Memory B cell (primary cell): ENCODE results near the gene SHROOM2.

ENCODE experiments used
- ATAC-seq: fragments of 150-1000 bp; cut with Tn5 transposase; 2 replicates; pipeline ENCODE4 v1.10.0; 2021; ENCODE audit warnings: low read depth, mild to moderate bottlenecking, moderate library complexity
- DNase-seq, 2 donors: peaks; one replicate each; pipeline ENCODE4 v3.0.0; 2022; ENCODE audit warnings: low spot score in 2 of 2
- H3K27ac Mint-ChIP-seq: one replicate; pipeline ENCODE4 v1.8.0; 2022; ENCODE audit warnings: mild to moderate bottlenecking, moderate library complexity, mixed read lengths
- H3K27me3 Mint-ChIP-seq: one replicate; pipeline ENCODE4 v1.8.0; 2022; ENCODE audit warnings: mixed read lengths
- H3K36me3 Mint-ChIP-seq: one replicate; pipeline ENCODE4 v1.8.0; 2022; ENCODE audit warnings: mild to moderate bottlenecking, mixed read lengths
- H3K4me1 Mint-ChIP-seq: one replicate; pipeline ENCODE4 v1.8.0; 2022; ENCODE audit warnings: mixed read lengths
- H3K4me3 Mint-ChIP-seq: one replicate; pipeline ENCODE4 v1.8.0; 2022; ENCODE audit warnings: mild to moderate bottlenecking, moderate library complexity, mixed read lengths
- H3K9me3 Mint-ChIP-seq: one replicate; pipeline ENCODE4 v1.8.0; 2022; ENCODE audit warnings: mixed read lengths

Gene SHROOM2

GRCh38 chrX:9859711-9860555 lies 73.7 kb downstream of the SHROOM2 start:
- Mint-ChIP-seq H3K4me3 (no peak overlapping the region), H3K27me3 (peaks cover 15% of the 10 kb centered on the region), H3K27ac (no peak overlapping the region), H3K9me3 (no peaks in the 10 kb centered on the region), H3K36me3 (peaks cover 2% of the 10 kb centered on the region), H3K4me1 (peaks cover 3% of the 10 kb centered on the region)
- DNase-seq = no peak
- ATAC-seq = no peak

- DNase-seq = no peak
Measured at GRCh38 chrX:9860826-9861225, 74.6 kb downstream of the SHROOM2 start.

GRCh38 chrX:9861711-9862110 lies 75.5 kb downstream of the SHROOM2 start:
- ATAC-seq = no peak
- Mint-ChIP-seq H3K4me1 (peaks cover 3% of the 10 kb centered on the region), H3K36me3 (peaks cover 2% of the 10 kb centered on the region), H3K9me3 (no peaks in the 10 kb centered on the region), H3K27ac (no peak overlapping the region), H3K27me3 (peaks cover 19% of the 10 kb centered on the region), H3K4me3 (no peak overlapping the region)
- DNase-seq = no peak

More at GRCh38 chrX:9860826-9861225, 74.6 kb downstream of the SHROOM2 start:
- Mint-ChIP-seq H3K9me3 (no peaks in the 10 kb centered on the region), H3K4me1 (peaks cover 3% of the 10 kb centered on the region), H3K4me3 (no peak overlapping the region), H3K36me3 (peaks cover 2% of the 10 kb centered on the region), H3K27ac (no peak overlapping the region), H3K27me3 (peaks cover 15% of the 10 kb centered on the region)
- no peak for ATAC-seq

- H3K9me3 Mint-ChIP-seq = no peaks in the 10 kb centered on the region
- peaks cover 18% of the 10 kb centered on the region for H3K27me3 Mint-ChIP-seq
- no peaks in the 10 kb centered on the region for H3K36me3 Mint-ChIP-seq
- H3K4me3 Mint-ChIP-seq = no peak overlapping the region
- H3K4me1 Mint-ChIP-seq = peaks cover 7% of the 10 kb centered on the region
- ATAC-seq = no peak
- H3K27ac Mint-ChIP-seq = no peak overlapping the region
- DNase-seq = no peak
Measured at GRCh38 chrX:9862525-9862924, 76.3 kb downstream of the SHROOM2 start.

GRCh38 chrX:9862953-9863352 lies 76.7 kb downstream of the SHROOM2 start:
- DNase-seq (no peak), ATAC-seq (no peak)
- Mint-ChIP-seq H3K36me3 (no peaks in the 10 kb centered on the region), H3K27me3 (peaks cover 18% of the 10 kb centered on the region), H3K4me1 (peaks cover 7% of the 10 kb centered on the region), H3K27ac (no peak overlapping the region), H3K4me3 (no peak overlapping the region), H3K9me3 (no peaks in the 10 kb centered on the region)

GRCh38 chrX:9864011-9864410 lies 77.8 kb downstream of the SHROOM2 start:
- Mint-ChIP-seq H3K4me3 (no peak overlapping the region), H3K27ac (no peak overlapping the region), H3K4me1 (peaks cover 7% of the 10 kb centered on the region), H3K9me3 (no peaks in the 10 kb centered on the region), H3K27me3 (peaks cover 18% of the 10 kb centered on the region), H3K36me3 (no peaks in the 10 kb centered on the region)
- ATAC-seq = no peak
- DNase-seq = no peak

GRCh38 chrX:9865804-9866472 lies 79.7 kb downstream of the SHROOM2 start:
- no peak overlapping the region for H3K27ac Mint-ChIP-seq
- H3K4me3 Mint-ChIP-seq = no peak overlapping the region
- no peaks in the 10 kb centered on the region for H3K36me3 Mint-ChIP-seq
- H3K4me1 Mint-ChIP-seq = peaks cover 4% of the 10 kb centered on the region
- no peaks in the 10 kb centered on the region for H3K9me3 Mint-ChIP-seq
- H3K27me3 Mint-ChIP-seq = peaks cover 16% of the 10 kb centered on the region
- ATAC-seq = no peak
- no peak for DNase-seq

GRCh38 chrX:9866633-9867032 lies 80.4 kb downstream of the SHROOM2 start:
- H3K4me3 Mint-ChIP-seq = no peak overlapping the region
- DNase-seq = no peak
- H3K36me3 Mint-ChIP-seq = no peaks in the 10 kb centered on the region
- no peaks in the 10 kb centered on the region for H3K9me3 Mint-ChIP-seq
- ATAC-seq = no peak
- no peak overlapping the region for H3K27ac Mint-ChIP-seq
- H3K27me3 Mint-ChIP-seq = peaks cover 16% of the 10 kb centered on the region
- peaks cover 4% of the 10 kb centered on the region for H3K4me1 Mint-ChIP-seq

GRCh38 chrX:9867226-9867625 lies 81.0 kb downstream of the SHROOM2 start:
- H3K4me1 Mint-ChIP-seq = peaks cover 4% of the 10 kb centered on the region
- DNase-seq (no peak), ATAC-seq (peak; percentile 56)
- H3K27me3 Mint-ChIP-seq = peaks cover 16% of the 10 kb centered on the region
- no peak overlapping the region for H3K27ac Mint-ChIP-seq
- no peak overlapping the region for H3K4me3 Mint-ChIP-seq
- H3K36me3 Mint-ChIP-seq = no peaks in the 10 kb centered on the region
- H3K9me3 Mint-ChIP-seq = no peaks in the 10 kb centered on the region

GRCh38 chrX:9867753-9868152 lies 81.5 kb downstream of the SHROOM2 start:
- no peak overlapping the region for H3K4me3 Mint-ChIP-seq
- H3K4me1 Mint-ChIP-seq = peaks cover 4% of the 10 kb centered on the region
- no peaks in the 10 kb centered on the region for H3K36me3 Mint-ChIP-seq
- H3K27me3 Mint-ChIP-seq = peaks cover 16% of the 10 kb centered on the region
- H3K27ac Mint-ChIP-seq = no peak overlapping the region
- no peak for DNase-seq
- no peak for ATAC-seq
- no peaks in the 10 kb centered on the region for H3K9me3 Mint-ChIP-seq

GRCh38 chrX:9871701-9872268 lies 85.6 kb downstream of the SHROOM2 start:
- no peak for ATAC-seq
- no peak for DNase-seq
- Mint-ChIP-seq H3K9me3 (no peaks in the 10 kb centered on the region), H3K36me3 (no peaks in the 10 kb centered on the region), H3K27me3 (peaks cover 10% of the 10 kb centered on the region), H3K4me1 (peaks cover 7% of the 10 kb centered on the region), H3K4me3 (no peak overlapping the region), H3K27ac (no peak overlapping the region)

- H3K9me3 Mint-ChIP-seq = no peaks in the 10 kb centered on the region
- H3K27ac Mint-ChIP-seq = no peak overlapping the region
- H3K4me3 Mint-ChIP-seq = no peak overlapping the region
- no peak for ATAC-seq
- DNase-seq = no peak
- no peaks in the 10 kb centered on the region for H3K36me3 Mint-ChIP-seq
- peaks cover 9% of the 10 kb centered on the region for H3K27me3 Mint-ChIP-seq
- H3K4me1 Mint-ChIP-seq = peaks cover 3% of the 10 kb centered on the region
Measured at GRCh38 chrX:9873360-9873759, 87.1 kb downstream of the SHROOM2 start.

- ATAC-seq (peak; percentile 64), DNase-seq (peak; percentile 11 to 22)
- Mint-ChIP-seq H3K36me3 (no peaks in the 10 kb centered on the region), H3K27me3 (peaks cover 9% of the 10 kb centered on the region), H3K4me3 (no peak overlapping the region), H3K9me3 (no peaks in the 10 kb centered on the region), H3K4me1 (peaks cover 3% of the 10 kb centered on the region), H3K27ac (no peak overlapping the region)
Measured at GRCh38 chrX:9873952-9874351, 87.7 kb downstream of the SHROOM2 start.

- Mint-ChIP-seq H3K27ac (no peak overlapping the region), H3K4me1 (peaks cover 3% of the 10 kb centered on the region), H3K4me3 (no peak overlapping the region), H3K27me3 (peaks cover 7% of the 10 kb centered on the region), H3K9me3 (no peaks in the 10 kb centered on the region), H3K36me3 (no peaks in the 10 kb centered on the region)
- no peak for ATAC-seq
- DNase-seq = no peak
Measured at GRCh38 chrX:9874483-9874882, 88.3 kb downstream of the SHROOM2 start.
